PFSK-1 (cell line): ENCODE results near the gene KCNJ2.

Source experiments
- FOXP2 ChIP-seq: optimal IDR thresholded peaks from 2 replicates; pipeline ENCODE3; 2011; ENCODE audit warnings: borderline replicate concordance, control low read depth, inconsistent platforms; ENCODE audit not compliant: insufficient read depth; ENCODE audit errors: extremely low read length, extremely low read depth
- POLR2AphosphoS5 ChIP-seq: IDR thresholded peaks from 2 replicates; pipeline ENCODE4 v1.6.1; 2012; ENCODE audit warnings: low read depth, mild to moderate bottlenecking, control low read depth, low read length, moderate library complexity
- REST ChIP-seq, 2 experiments: IDR thresholded peaks; 2 replicates each; pipeline versions ENCODE4 v1.6.1 to v1.8.0; 2011 to 2012; ENCODE audit warnings: low read depth in 2 of 2, low read length in 2 of 2, control low read depth in 1 of 2, inconsistent platforms in 1 of 2, mild to moderate bottlenecking in 1 of 2, moderate library complexity in 1 of 2; ENCODE audit not compliant: insufficient read depth in 1 of 2
- SIN3A ChIP-seq: IDR thresholded peaks from 2 replicates; pipeline ENCODE4 v1.6.1; 2012; ENCODE audit warnings: mild to moderate bottlenecking, low read length, moderate library complexity, borderline replicate concordance; ENCODE audit not compliant: insufficient read depth
- TAF1 ChIP-seq: IDR thresholded peaks from 2 replicates; pipeline ENCODE4 v1.6.1; 2012; ENCODE audit warnings: low read length, control low read depth, borderline replicate concordance; ENCODE audit not compliant: insufficient read depth

The KCNJ2 gene

DNA sequence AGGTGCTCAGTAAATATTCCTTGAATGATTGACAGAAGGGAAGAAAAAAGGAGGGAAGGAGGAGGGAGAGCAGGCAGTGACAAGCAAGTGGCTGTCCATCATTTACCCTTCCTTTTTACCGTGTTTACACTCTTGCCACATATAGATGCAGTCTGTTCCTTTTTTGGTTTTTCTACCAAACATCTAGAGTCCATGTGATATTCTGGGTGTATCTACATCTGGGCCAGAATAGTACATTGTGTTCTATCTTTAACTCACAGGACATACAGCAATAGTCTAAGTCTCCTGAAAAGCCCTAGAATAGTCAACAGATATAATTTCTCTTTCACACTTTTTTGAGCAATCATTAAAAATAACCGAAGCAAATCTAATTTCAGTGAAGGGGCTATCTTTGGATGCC is 33.5 kb downstream of the KCNJ2 start:
- TF ChIP-seq FOXP2 = no peak
- TF ChIP-seq REST (IDR thresholded peaks at IDR 0.05; ENCODE audit: insufficient read depth in 1 of 2, low read depth in 2 of 2, low read length in 2 of 2) = no peak
- no peak for TF ChIP-seq TAF1

DNA sequence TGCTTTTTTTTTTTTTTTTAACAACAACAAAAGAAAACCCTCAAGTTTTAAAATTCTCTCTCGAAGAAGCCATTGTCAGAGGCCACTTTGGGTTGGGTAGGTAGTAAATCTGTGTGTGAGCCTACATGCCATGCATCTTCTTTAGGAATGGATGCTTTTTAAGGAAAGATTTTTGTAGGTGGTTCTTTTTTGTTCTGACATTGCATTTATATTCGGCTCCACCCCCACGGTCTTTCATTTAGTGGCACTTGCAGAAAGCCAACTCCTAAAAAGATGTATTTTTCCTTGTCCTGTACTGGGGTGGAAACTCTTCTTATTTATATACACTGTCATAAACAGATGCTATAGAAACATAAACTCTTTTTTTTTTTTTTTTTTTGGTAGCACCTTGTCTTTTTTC is 35.1 kb downstream of the KCNJ2 start:
- TF ChIP-seq POLR2AphosphoS5 (no peak), TAF1 (no peak)

DNA sequence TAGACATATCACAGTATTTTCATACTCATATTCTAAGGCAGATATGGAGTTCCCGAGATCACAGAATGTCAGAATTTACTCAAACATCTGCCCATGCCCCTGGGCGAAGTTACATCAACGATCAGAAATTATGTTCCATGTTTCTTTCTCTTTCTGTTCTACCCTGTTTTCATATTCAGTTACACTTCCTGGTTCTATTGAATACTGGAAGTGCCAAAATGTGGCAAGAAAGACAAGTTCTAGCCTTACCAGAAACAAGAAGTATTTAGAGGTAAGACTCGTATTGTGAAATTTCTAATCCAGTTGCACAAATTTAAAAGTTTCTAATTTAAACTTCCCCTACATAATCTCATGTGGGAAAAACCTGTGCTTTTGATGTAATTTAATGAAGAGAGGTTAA is 36.1 kb downstream of the KCNJ2 start:
- no peak for TF ChIP-seq SIN3A
- no peak for TF ChIP-seq REST (IDR thresholded peaks at IDR 0.05; ENCODE audit: insufficient read depth in 1 of 2, low read depth in 2 of 2, low read length in 2 of 2)
- TF ChIP-seq POLR2AphosphoS5 = no peak
- TF ChIP-seq TAF1 = no peak
- no peak for TF ChIP-seq FOXP2

- TF ChIP-seq SIN3A (no peak), POLR2AphosphoS5 (no peak), REST (IDR thresholded peaks at IDR 0.05; ENCODE audit: insufficient read depth in 1 of 2, low read depth in 2 of 2, low read length in 2 of 2) (no peak), FOXP2 (no peak), TAF1 (no peak)
Measured at GRCh38 chr17:70206361-70207010, 37.2 kb downstream of the KCNJ2 start.

- TF ChIP-seq REST (IDR thresholded peaks at IDR 0.05; ENCODE audit: insufficient read depth in 1 of 2, low read depth in 2 of 2, low read length in 2 of 2) = no peak
- TF ChIP-seq SIN3A = no peak
- no peak for TF ChIP-seq TAF1
- TF ChIP-seq FOXP2 = no peak
- no peak for TF ChIP-seq POLR2AphosphoS5
Measured at GRCh38 chr17:70207184-70207583, 37.9 kb downstream of the KCNJ2 start.
